Spleen (tissue), 11 donors: ENCODE data around the gene ABT1. TPM values are rescaled to one million over a fixed set of nuclear protein-coding genes. Genes with fewer than 3 reads are reported as not detected.

Experiments
- DNase-seq: peaks from one replicate; pipeline ENCODE4 v3.0.0-alpha.2; 2020
- H3K27ac ChIP-seq, 8 donors: fragments of 200-600 bp; sonication (generic) in 7 of 8; 1 replicate in 4 of 8; 2 replicates in 4 of 8; pipeline versions ENCODE4 v1.5.0 to v1.8.0; 2016 to 2021; ENCODE audit warnings: inconsistent platforms in 4 of 8, mild to moderate bottlenecking in 4 of 8, moderate library complexity in 1 of 8
- H3K27me3 ChIP-seq, 7 donors: fragments of 200-600 bp; sonication (generic) in 6 of 7; replicated peaks in 1 of 7; 1 replicate in 4 of 7; 2 replicates in 3 of 7; pipeline versions ENCODE4 v1.5.0 to v1.8.0; 2016 to 2021; ENCODE audit warnings: inconsistent platforms in 3 of 7, mild to moderate bottlenecking in 1 of 7
- H3K36me3 ChIP-seq, 6 donors: fragments of 200-600 bp; sonication (generic) in 5 of 6; 1 replicate in 4 of 6; 2 replicates in 2 of 6; pipeline versions ENCODE4 v1.5.0 to v1.8.0; 2016 to 2021; ENCODE audit warnings: inconsistent platforms in 2 of 6
- H3K4me1 ChIP-seq, 6 donors: fragments of 200-600 bp; sonication (generic) in 5 of 6; 1 replicate in 3 of 6; 2 replicates in 3 of 6; pipeline versions ENCODE4 v1.5.0 to v1.8.0; 2016 to 2021; ENCODE audit warnings: inconsistent platforms in 3 of 6
- H3K4me3 ChIP-seq, 8 donors: fragments of 200-600 bp; sonication (generic) in 7 of 8; 1 replicate in 4 of 8; 2 replicates in 4 of 8; pipeline versions ENCODE4 v1.5.0 to v1.8.0; 2016 to 2021; ENCODE audit warnings: inconsistent platforms in 4 of 8, mild to moderate bottlenecking in 4 of 8, moderate library complexity in 2 of 8
- H3K9me3 ChIP-seq, 8 donors: fragments of 200-600 bp; sonication (generic) in 7 of 8; 1 replicate in 4 of 8; 2 replicates in 4 of 8; pipeline versions ENCODE4 v1.5.0 to v1.8.0; 2016 to 2021; ENCODE audit warnings: inconsistent platforms in 4 of 8
- CTCF ChIP-seq, 11 experiments: fragments of 200-600 bp in 7 of 11; fragments of 450-650 bp in 4 of 11; sonication (generic) in 4 of 11; IDR thresholded peaks in 8 of 11; conservative IDR thresholded peaks in 3 of 11; 1 replicate in 7 of 11; 2 replicates in 4 of 11; pipeline versions ENCODE4 v1.4.0 to v1.8.0; 2016 to 2021; ENCODE audit warnings: antibody characterized with exemption in 11 of 11, inconsistent platforms in 4 of 11, mild to moderate bottlenecking in 1 of 11
- POLR2A ChIP-seq, 3 donors: fragments of 450-650 bp; IDR thresholded peaks; one replicate each; pipeline ENCODE4 v1.5.1; 2017; ENCODE audit warnings: antibody characterized with exemption in 3 of 3, mild to moderate bottlenecking in 1 of 3
- POLR2AphosphoS5 ChIP-seq, 3 donors: sonication (generic); formaldehyde crosslinking; IDR thresholded peaks; one replicate each; pipeline ENCODE4 v1.5.1; 2017; ENCODE audit warnings: antibody characterized with exemption in 3 of 3
- WGBS, 5 donors: extraction: QIAGEN DNeasy Blood & Tissue Kit in 3 of 5; methylation state at CpG; one replicate each; pipeline versions ENCODE4 v1.1.5 to v1.1.7; 2013 to 2018; 5-methylcytosine and 5-hydroxymethylcytosine counted together
- intact Hi-C: fragments of 100-400 bp; cut with DNase I; formaldehyde crosslinking; loops from one replicate; pipeline ENCODE4 v1.15.0; 2023; ENCODE audit warnings: low total_unique reads
- polyA plus RNA-seq, 3 donors: library from polyadenylated mRNA; stranded (reverse); fragments of 200-250 nt; gene quantifications; one replicate each; pipeline ENCODE4 v1.2.1, GENCODE V29; 2013
- total RNA-seq, 7 donors: library from RNA; depleted of rRNA in 3 of 7; stranded (reverse); fragments of >200 nt in 3 of 7; fragmentation: NEBNext Ultra II Directional in 4 of 7; extraction: Animal tissue kit (Norgen Biotek cat#: 25700) in 4 of 7; gene quantifications; one replicate each; pipeline versions ENCODE4 v1.1.0 to v1.2.1, GENCODE V29; 2016 to 2021
- donor health status: healthy with polysubstance abuse.
- donor health status: DM: no; HTN: no; CAD: no; lungs with moderate emphysema.
- donor health status: DM: no; HTN: no; CAD: no.
- donor health status: Bipolar disorder and iron deficiency.
- donor health status: healthy.
- donor health status: DM: no; HTN: no; CAD: no.
- donor health status: DM: yes; HTN: yes; CAD: no.

The ABT1 gene
- total and polyA plus RNA-seq, 10 donors, result 14.9 to 26.2 (median 19.5) TPM

DNA sequence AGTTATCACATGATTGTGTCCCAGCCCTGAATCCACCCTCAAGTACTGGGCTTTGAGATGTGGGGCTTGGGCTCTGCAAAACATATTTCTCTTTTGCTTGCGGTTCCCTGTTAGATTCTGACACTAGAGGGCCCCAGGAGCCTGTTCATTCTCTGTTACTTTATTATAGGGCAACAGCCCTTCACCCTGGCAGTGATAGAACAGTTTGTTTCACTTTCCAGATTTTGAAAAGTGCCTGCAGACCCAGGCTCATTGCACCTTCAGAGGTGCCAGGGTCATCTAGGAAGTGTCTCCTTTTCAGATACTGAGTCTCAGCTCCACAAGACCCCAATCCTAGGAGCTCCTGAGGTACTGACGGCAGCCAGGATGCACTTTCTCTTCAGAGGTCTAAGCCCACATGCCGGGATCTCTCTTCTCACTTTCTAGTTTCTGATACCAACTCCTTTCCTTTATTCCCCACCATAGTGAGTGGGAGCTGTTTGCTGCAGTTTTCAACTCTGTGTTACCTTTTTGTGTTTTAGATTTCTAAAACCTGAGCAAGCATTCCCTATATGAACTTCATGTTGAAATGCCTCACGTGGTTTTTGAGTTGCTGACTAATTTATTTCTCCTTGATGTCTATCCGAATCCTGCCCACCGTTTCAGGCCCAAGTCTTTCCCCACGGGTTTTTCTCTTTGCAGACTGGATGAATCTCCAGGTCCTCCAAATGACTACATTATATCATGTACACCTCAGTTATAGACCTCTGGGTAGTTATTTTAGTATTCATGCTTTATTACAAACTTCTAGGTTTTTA, 10.9 kb downstream of the ABT1 start:
- TF ChIP-seq CTCF (IDR thresholded peaks at IDR 0.05 in 8 of 11, conservative IDR thresholded peaks at IDR 0.05 in 3 of 11), result peak in 10 of 11 experiments; percentile 37 to 73 (median 62)
- no peak for TF ChIP-seq POLR2A (IDR thresholded peaks at IDR 0.05)
- TF ChIP-seq POLR2AphosphoS5 (IDR thresholded peaks at IDR 0.05), result no peak
- peaks cover 0 to 9% (median 3%) of the 10 kb centered on the region in 6 donors for H3K4me1 ChIP-seq
- no peaks in the 10 kb centered on the region for H3K9me3 ChIP-seq
- peak overlapping the region in 1 of 8 donors; percentile 34 for H3K27ac ChIP-seq
- intact Hi-C loops, result loop anchor here (5.0 kb wide), 1 partner anchor 475 kb away; no protein-coding TSS in a partner anchor
- peaks cover 0 to 12% (median 0%) of the 10 kb centered on the region in 7 donors for H3K27me3 ChIP-seq
- WGBS, 5 donors, result 44 to 56% (median 54%) methylated on average over 7 of the region's 7 CpGs
- DNase-seq, result no peak
- H3K36me3 ChIP-seq, result no peaks in the 10 kb centered on the region
- peak overlapping the region in 3 of 8 donors; percentile 13 to 47 (median 17) for H3K4me3 ChIP-seq

DNA sequence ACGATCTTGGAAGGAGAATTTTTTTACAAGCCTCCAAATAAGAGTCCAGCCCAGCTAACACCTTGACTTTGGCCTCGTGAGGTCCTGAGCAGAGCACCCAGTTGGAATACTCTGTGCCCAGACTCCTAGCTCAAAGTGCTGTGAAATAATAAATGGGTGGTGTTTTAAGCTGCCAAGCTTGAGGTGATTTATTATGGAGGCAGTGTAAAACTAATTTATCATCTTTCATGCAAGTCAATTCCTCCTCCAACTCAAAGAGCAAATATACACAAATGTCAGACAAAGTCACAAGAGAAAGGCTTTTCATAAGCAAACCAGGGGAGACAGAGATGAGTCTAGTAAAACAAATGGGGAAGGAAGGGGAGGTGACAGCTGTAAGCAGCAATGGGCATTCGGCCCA, 12.7 kb downstream of the ABT1 start:
- no peak overlapping the region for H3K27ac ChIP-seq
- DNase-seq, result no peak
- TF ChIP-seq POLR2AphosphoS5 (IDR thresholded peaks at IDR 0.05), result no peak
- no peak for TF ChIP-seq CTCF (IDR thresholded peaks at IDR 0.05 in 8 of 11, conservative IDR thresholded peaks at IDR 0.05 in 3 of 11)
- no peak for TF ChIP-seq POLR2A (IDR thresholded peaks at IDR 0.05)
- H3K27me3 ChIP-seq, result peaks cover 2 to 30% (median 18%) of the 10 kb centered on the region in 7 donors
- H3K36me3 ChIP-seq, result no peaks in the 10 kb centered on the region
- peaks cover 3 to 22% (median 13%) of the 10 kb centered on the region in 6 donors for H3K4me1 ChIP-seq
- no peak overlapping the region for H3K4me3 ChIP-seq
- H3K9me3 ChIP-seq, result no peaks in the 10 kb centered on the region
- 57 to 76% (median 67%) methylated on average over 3 of the region's 3 CpGs for WGBS, 5 donors
- intact Hi-C loops, result loop anchor here (5.0 kb wide), 1 partner anchor 473 kb away; no protein-coding TSS in a partner anchor

DNA sequence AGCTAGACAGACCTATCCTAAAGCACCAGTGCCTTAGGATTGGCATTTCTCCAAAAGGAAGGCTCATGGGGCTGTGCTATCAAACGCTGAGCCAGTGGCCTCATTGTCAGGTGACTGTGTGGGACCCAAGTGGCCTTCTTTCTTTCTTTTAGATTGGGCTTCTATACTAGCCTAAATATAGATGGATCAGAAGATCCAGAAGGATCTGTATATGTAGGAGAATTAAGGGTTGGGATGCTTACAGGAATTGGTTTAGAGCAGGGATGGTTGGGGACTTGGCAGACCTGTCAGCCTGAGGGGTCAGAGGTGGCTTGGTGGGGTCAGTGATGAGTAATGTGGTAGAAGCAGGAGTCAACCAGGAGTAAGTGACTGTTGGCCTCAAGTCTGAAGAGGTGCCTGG, 14.8 kb downstream of the ABT1 start:
- H3K36me3 ChIP-seq, result no peaks in the 10 kb centered on the region
- TF ChIP-seq CTCF (IDR thresholded peaks at IDR 0.05 in 8 of 11, conservative IDR thresholded peaks at IDR 0.05 in 3 of 11) (no peak), POLR2AphosphoS5 (IDR thresholded peaks at IDR 0.05) (no peak), POLR2A (IDR thresholded peaks at IDR 0.05) (no peak)
- intact Hi-C loops, result no loop called here

GRCh38 chr6:26613201-26613600, 16.4 kb downstream of the ABT1 start:
- Histone ChIP-seq H3K4me3 (peak overlapping the region in 2 of 8 donors; percentile 30 to 62), H3K27me3 (peaks cover 2 to 64% (median 27%) of the 10 kb centered on the region in 7 donors), H3K36me3 (no peaks in the 10 kb centered on the region), H3K4me1 (peaks cover 0 to 18% (median 15%) of the 10 kb centered on the region in 6 donors), H3K9me3 (peaks cover 0 to 15% (median 5%) of the 10 kb centered on the region in 8 donors), H3K27ac (no peak overlapping the region)
- 43 to 52% (median 45%) methylated on average over 17 to 19 of the region's 19 CpGs for WGBS, 5 donors
- no peak for TF ChIP-seq POLR2AphosphoS5 (IDR thresholded peaks at IDR 0.05)
- intact Hi-C loops, result no loop called here
- DNase-seq, result no peak

More for the DNA sequence above, 14.8 kb downstream of the ABT1 start:
- WGBS, 5 donors, result 48 to 67% (median 55%) methylated on average over 1 of the region's 1 CpG
- Histone ChIP-seq H3K9me3 (peaks cover 0 to 10% (median 4%) of the 10 kb centered on the region in 8 donors), H3K27me3 (peaks cover 2 to 51% (median 27%) of the 10 kb centered on the region in 7 donors), H3K4me3 (no peak overlapping the region), H3K27ac (no peak overlapping the region), H3K4me1 (peaks cover 3 to 26% (median 17%) of the 10 kb centered on the region in 6 donors)
- DNase-seq, result no peak
